GM23338 (cell line): ENCODE measurements around the gene CACNA1H. TPM values are rescaled to one million over a fixed set of nuclear protein-coding genes. Genes with fewer than 3 reads are reported as not detected.

Source experiments
- ATAC-seq: fragments of 200-7000 bp; cut with Tn5 transposase; 3 replicates; pipeline ENCODE4 v1.9.1; 2020
- DNase-seq: peaks from one replicate; pipeline ENCODE4 v3.0.0-alpha.2; 2015; ENCODE audit warnings: low spot score
- H2AFZ ChIP-seq: fragments of 200-600 bp; sonication (generic); 2 replicates; pipeline ENCODE4 v1.8.0; 2016; ENCODE audit warnings: antibody characterized with exemption, mild to moderate bottlenecking, moderate library complexity
- H3F3A ChIP-seq: fragments of 200-600 bp; sonication (generic); replicated peaks from 2 replicates; pipeline ENCODE4 v1.8.0; 2017; ENCODE audit warnings: antibody characterized with exemption, mixed run types, low read depth
- H3K27ac ChIP-seq: fragments of 200-600 bp; sonication (generic); 2 replicates; pipeline ENCODE4 v1.6.1; 2016; ENCODE audit warnings: low read depth
- H3K27me3 ChIP-seq: fragments of 200-600 bp; sonication (generic); 2 replicates; pipeline ENCODE4 v1.8.0; 2016; ENCODE audit warnings: mild to moderate bottlenecking, mixed run types, moderate library complexity; ENCODE audit not compliant: insufficient read depth
- H3K36me3 ChIP-seq: fragments of 200-600 bp; sonication (generic); 2 replicates; pipeline ENCODE4 v1.8.0; 2016; ENCODE audit warnings: mild to moderate bottlenecking; ENCODE audit not compliant: insufficient read depth
- H3K4me1 ChIP-seq: fragments of 200-600 bp; sonication (generic); 2 replicates; pipeline ENCODE4 v1.8.0; 2016; ENCODE audit warnings: mild to moderate bottlenecking, moderate library complexity; ENCODE audit not compliant: insufficient read depth
- H3K4me2 ChIP-seq: fragments of 200-600 bp; sonication (generic); 2 replicates; pipeline ENCODE4 v1.7.1; 2017; ENCODE audit warnings: mixed run types
- H3K4me3 ChIP-seq: fragments of 200-600 bp; sonication (generic); 2 replicates; pipeline ENCODE4 v1.6.1; 2016; ENCODE audit warnings: mixed run types
- H3K79me2 ChIP-seq: fragments of 200-600 bp; sonication (generic); replicated peaks from 2 replicates; pipeline ENCODE4 v1.8.0; 2017; ENCODE audit warnings: mild to moderate bottlenecking; ENCODE audit not compliant: insufficient read depth
- H3K9me2 ChIP-seq: fragments of 200-600 bp; sonication (generic); 2 replicates; pipeline ENCODE4 v1.8.0; 2017; ENCODE audit not compliant: insufficient read depth
- H4K20me1 ChIP-seq: fragments of 200-600 bp; sonication (generic); replicated peaks from 2 replicates; pipeline ENCODE4 v1.8.0; 2017; ENCODE audit warnings: mild to moderate bottlenecking; ENCODE audit not compliant: insufficient read depth
- H3K27ac Mint-ChIP-seq: 2 replicates; pipeline ENCODE4 v1.8.0; 2020; ENCODE audit warnings: inconsistent platforms, mild to moderate bottlenecking, moderate library complexity, mixed read lengths
- H3K27me3 Mint-ChIP-seq: 3 replicates; pipeline ENCODE4 v1.8.0; 2022; ENCODE audit warnings: low read depth, mild to moderate bottlenecking, moderate library complexity, mixed read lengths, inconsistent platforms; ENCODE audit not compliant: insufficient read depth, poor library complexity
- H3K36me3 Mint-ChIP-seq: 3 replicates; pipeline ENCODE4 v1.8.0; 2021; ENCODE audit warnings: low read depth, mild to moderate bottlenecking, inconsistent platforms, moderate library complexity, mixed read lengths
- H3K4me1 Mint-ChIP-seq: 3 replicates; pipeline ENCODE4 v1.8.0; 2020; ENCODE audit warnings: mild to moderate bottlenecking, inconsistent platforms, mixed read lengths
- H3K4me3 Mint-ChIP-seq: 3 replicates; pipeline ENCODE4 v1.8.0; 2021; ENCODE audit warnings: moderate library complexity, mild to moderate bottlenecking, inconsistent platforms, mixed read lengths
- H3K9me3 Mint-ChIP-seq: 3 replicates; pipeline ENCODE4 v1.8.0; 2020; ENCODE audit warnings: moderate library complexity, mild to moderate bottlenecking, inconsistent platforms, mixed read lengths
- CREB1 ChIP-seq: fragments of 250-450 bp; sonication (Bioruptor Pico); IDR thresholded peaks from 2 replicates; pipeline ENCODE4 v1.5.0; 2020; ENCODE audit warnings: low read depth, mild to moderate bottlenecking, moderate library complexity
- CTCF ChIP-seq, 2 experiments: fragments of 200-600 bp in 1 of 2; sonication (generic) in 1 of 2; conservative IDR thresholded peaks; 2 replicates each; pipeline versions ENCODE4 v1.5.1 to v1.6.1; 2016 to 2017; ENCODE audit warnings: antibody characterized with exemption in 2 of 2, low read depth in 2 of 2, mild to moderate bottlenecking in 2 of 2, moderate library complexity in 1 of 2
- ETS1 ChIP-seq: IDR thresholded peaks from 2 replicates; pipeline ENCODE4 v1.6.1; 2016; ENCODE audit warnings: antibody characterized with exemption
- EZH2 ChIP-seq: fragments of 200-600 bp; sonication (generic); IDR thresholded peaks from one replicate; pipeline ENCODE4 v1.8.0; 2017; ENCODE audit warnings: antibody characterized with exemption, mild to moderate bottlenecking, low read depth; ENCODE audit not compliant: unreplicated experiment
- EZH2phosphoT487 ChIP-seq: fragments of 200-600 bp; sonication (generic); IDR thresholded peaks from one replicate; pipeline ENCODE4 v1.8.1; 2018; ENCODE audit warnings: antibody characterized with exemption; ENCODE audit not compliant: unreplicated experiment
- JUNB ChIP-seq: IDR thresholded peaks from one replicate; pipeline ENCODE4 v1.6.1; 2016; ENCODE audit warnings: antibody characterized with exemption; ENCODE audit not compliant: unreplicated experiment
- NANOG ChIP-seq: IDR thresholded peaks from 2 replicates; pipeline ENCODE4 v1.6.1; 2016; ENCODE audit warnings: antibody characterized with exemption, borderline replicate concordance
- POLR2AphosphoS5 ChIP-seq: IDR thresholded peaks from 2 replicates; pipeline ENCODE4 v1.6.1; 2016; ENCODE audit warnings: antibody characterized with exemption, low read depth
- REST ChIP-seq: IDR thresholded peaks from one replicate; pipeline ENCODE4 v1.6.1; 2018; ENCODE audit warnings: antibody characterized with exemption; ENCODE audit not compliant: unreplicated experiment
- STAT1 ChIP-seq: IDR thresholded peaks from one replicate; pipeline ENCODE4 v1.6.1; 2016; ENCODE audit warnings: antibody characterized with exemption; ENCODE audit not compliant: unreplicated experiment
- ZNF114 ChIP-seq: fragments of 250-450 bp; sonication (Bioruptor Pico); IDR thresholded peaks from 2 replicates; pipeline ENCODE4 v1.5.0; 2020; ENCODE audit warnings: mild to moderate bottlenecking, moderate library complexity
- ZNF331 ChIP-seq: fragments of 250-450 bp; sonication (Bioruptor Pico); IDR thresholded peaks from 2 replicates; pipeline ENCODE4 v1.5.0; 2020; ENCODE audit warnings: low read depth, mild to moderate bottlenecking, moderate library complexity
- ZNF462 ChIP-seq: fragments of 250-450 bp; sonication (Bioruptor Pico); IDR thresholded peaks from 2 replicates; pipeline ENCODE4 v1.5.0; 2020; ENCODE audit warnings: mild to moderate bottlenecking, moderate library complexity
- polyA plus RNA-seq: library from polyadenylated mRNA; unstranded; fragments of >200 nt; fragmentation: Nextera tagmentation; extraction: Ambion mirVana; gene quantifications from 2 replicates; pipeline ENCODE4 v1.2.1, GENCODE V29; 2016
- total RNA-seq: library from RNA; depleted of rRNA; stranded (reverse); fragments of >200 nt; shearing (Covaris generic); gene quantifications from 2 replicates; pipeline ENCODE4 v1.2.3, GENCODE V29; 2014

Gene CACNA1H
- total and polyA plus RNA-seq, 2 experiments from 2014 or later = 3.5 to 43.3 TPM

- Histone ChIP-seq H3F3A (0 out of 2 replicates have a peak, but pooled peaks cover 4% of the 10 kb centered on the region), H3K9me2 (no peaks in the 10 kb centered on the region), H3K36me3 (no peaks in the 10 kb centered on the region), H3K4me1 (peaks cover 13% of the 10 kb centered on the region), H3K27ac (no peak overlapping the region), H2AFZ (no peak overlapping the region), H4K20me1 (0 out of 2 replicates have a peak, but pooled peaks cover 12% of the 10 kb centered on the region), H3K4me2 (no peak overlapping the region), H3K27me3 (no peaks in the 10 kb centered on the region), H3K4me3 (no peak overlapping the region), H3K79me2 (peaks cover 31% of the 10 kb centered on the region)
- no peaks in the 10 kb centered on the region for H3K9me3 Mint-ChIP-seq
- peaks cover 12% of the 10 kb centered on the region; the same call in 2 of the 3 replicates for H3K4me1 Mint-ChIP-seq
- DNase-seq (no peak), ATAC-seq (no peak)
- TF ChIP-seq NANOG (no peak), POLR2AphosphoS5 (no peak), CREB1 (CRISPR knock-in tag) (no peak), REST (no peak), CTCF (conservative IDR thresholded peaks at IDR 0.05; ENCODE audit: low read depth in 2 of 2) (no peak), JUNB (no peak), STAT1 (no peak), ZNF331 (no peak), EZH2phosphoT487 (no peak), EZH2 (no peak), ETS1 (no peak), ZNF462 (no peak), ZNF114 (no peak)
- no peak overlapping the region for H3K4me3 Mint-ChIP-seq
- no peaks in the 10 kb centered on the region for H3K36me3 Mint-ChIP-seq
- no peak overlapping the region for H3K27ac Mint-ChIP-seq
- no peaks in the 10 kb centered on the region for H3K27me3 Mint-ChIP-seq
Observed at GRCh38 chr16:1156055-1156982, 3.4 kb downstream of the CACNA1H start.
